ENCODE measurements around the gene GRK4. TPM values are rescaled to one million over a fixed set of nuclear protein-coding genes. Genes with fewer than 3 reads are reported as not detected.

GRK4 gene
- total and polyA plus RNA-seq, 2 of the 4 experiments (the other 2 are of a cell fraction), result 1.6 to 2.2 TPM

DNA sequence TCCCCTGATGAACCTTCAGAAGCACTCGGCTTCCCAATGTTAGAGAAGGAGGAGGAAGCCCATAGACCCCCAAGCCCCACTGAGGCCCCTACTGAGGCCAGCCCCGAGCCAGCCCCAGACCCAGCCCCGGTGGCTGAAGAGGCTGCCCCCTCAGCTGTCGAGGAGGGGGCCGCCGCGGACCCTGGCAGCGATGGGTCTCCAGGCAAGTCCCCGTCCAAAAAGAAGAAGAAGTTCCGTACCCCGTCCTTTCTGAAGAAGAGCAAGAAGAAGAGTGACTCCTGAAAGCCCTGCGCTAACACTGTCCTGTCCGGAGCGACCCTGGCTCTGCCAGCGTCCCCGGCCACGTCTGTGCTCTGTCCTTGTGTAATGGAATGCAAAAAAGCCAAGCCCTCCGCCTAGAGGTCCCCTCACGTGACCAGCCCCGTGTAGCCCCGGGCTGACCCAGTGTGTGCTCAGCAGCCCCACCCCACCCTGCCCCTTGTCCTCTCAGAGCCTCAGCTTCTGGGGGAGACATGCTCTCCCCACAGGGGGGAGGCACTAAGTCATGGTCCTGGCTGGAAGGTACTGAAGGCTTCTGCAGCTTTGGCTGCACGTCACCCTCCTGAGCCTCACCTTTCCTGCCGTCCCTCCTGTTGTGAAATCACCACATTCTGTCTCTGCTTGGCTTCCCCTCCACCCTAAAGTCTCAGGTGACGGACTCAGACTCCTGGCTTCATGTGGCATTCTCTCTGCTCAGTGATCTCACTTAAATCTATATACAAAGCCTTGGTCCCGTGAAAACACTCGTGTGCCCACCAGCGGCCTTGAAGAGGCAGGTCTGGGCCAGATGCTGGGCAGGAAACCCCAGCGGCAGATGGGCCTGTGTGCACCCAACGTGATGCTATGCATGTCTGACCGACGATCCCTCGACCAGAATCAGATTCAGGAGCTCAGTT, 34.9 kb upstream of the GRK4 start:
- 95% methylated on average over 8 of the region's 32 CpGs; no CpG with 5 or more reads in 1 of the 2 experiments for WGBS, 2 experiments (ENCODE audit: extremely low coverage in 2 of 2, insufficient read length in 1 of 2)

More for the DNA sequence above, 34.9 kb upstream of the GRK4 start:
- TF ChIP-seq ELK1 (IDR thresholded peaks at IDR 0.05; ENCODE audit: borderline replicate concordance, low read depth, low read length) (no peak), MAZ (IDR thresholded peaks at IDR 0.05; ENCODE audit: borderline replicate concordance, low read depth, low read length) (no peak), CTCF (conservative IDR thresholded peaks at IDR 0.05; ENCODE audit: low read depth, low read length) (no peak)
- Histone ChIP-seq H3K4ac (ENCODE audit: low read depth, low read length) (no peak overlapping the region), H3K27me3 (ENCODE audit: control insufficient read depth, insufficient read depth, low read length) (no peaks in the 10 kb centered on the region), H2AK5ac (ENCODE audit: low read depth, low read length) (no peak overlapping the region), H2AK9ac (replicated peaks; ENCODE audit: low read depth, low read length, poor library complexity) (no peak overlapping the region), H3K9ac (ENCODE audit: low read depth, low read length) (no peak overlapping the region), H2BK5ac (ENCODE audit: low read depth, low read length, poor library complexity, severe bottlenecking) (no peak overlapping the region), H2BK120ac (ENCODE audit: low read depth, low read length) (no peak overlapping the region), H4K8ac (ENCODE audit: low read depth in 2 of 2, low read length in 2 of 2) (no peak overlapping the region), H2AFZ (replicated peaks; ENCODE audit: low read length, poor library complexity) (no peak overlapping the region), H4K5ac (ENCODE audit: low read depth, low read length) (no peak overlapping the region), H4K20me1 (ENCODE audit: insufficient read depth, low read length) (peaks cover 28% of the 10 kb centered on the region; the same call in 1 of the 2 replicates), H3K18ac (ENCODE audit: low read depth, low read length) (no peak overlapping the region), H3K9me3 (ENCODE audit: control insufficient read depth, insufficient read depth, low read length) (no peaks in the 10 kb centered on the region), H3K27ac (ENCODE audit: insufficient read depth, low read length) (no peak overlapping the region), H3K56ac (ENCODE audit: extremely low read depth, insufficient read depth, low read length) (no peak overlapping the region), H2BK15ac (ENCODE audit: low read depth, low read length) (no peak overlapping the region), H3K4me1 (ENCODE audit: control insufficient read depth, insufficient read depth, low read length) (peaks cover 6% of the 10 kb centered on the region), H3K23ac (ENCODE audit: low read depth, low read length) (no peak overlapping the region), H3K36me3 (ENCODE audit: control insufficient read depth, insufficient read depth, low read length) (peaks cover 83% of the 10 kb centered on the region), H3K4me2 (ENCODE audit: low read depth, low read length) (no peak overlapping the region), H3K14ac (replicated peaks; ENCODE audit: low read depth, low read length) (no peak overlapping the region), H4K91ac (ENCODE audit: insufficient read depth, low read depth, low read length) (no peak overlapping the region), H3K79me1 (ENCODE audit: low read depth in 1 of 2, low read length in 2 of 2) (peaks cover 13 to 59% of the 10 kb centered on the region in 2 experiments; a peak in 3 of 4 replicates), H3K9me1 (ENCODE audit: insufficient read depth, low read length) (peaks cover 6% of the 10 kb centered on the region; the same call in 1 of the 2 replicates), H3K4me3 (ENCODE audit: insufficient read depth, low read depth, low read length) (no peak overlapping the region), H2BK20ac (ENCODE audit: low read depth, low read length) (no peak overlapping the region)
- in situ Hi-C loops (cut with MboI; ENCODE audit: low sequenced_read_pairs), result no loop called here
- ChIA-PET POLR2A (ENCODE audit: unreplicated experiment) (no interaction called here), CTCF (no interaction called here)
- no peak for DNase-seq
- no peak for ATAC-seq (ENCODE audit: low read depth)
- BruUV-seq (replicated peaks), result no TSS peak
- intact Hi-C loops (cut with micrococcal nuclease), result no loop called here
- dilution Hi-C loops (cut with HindIII; ENCODE audit: low sequenced_read_pairs, unreplicated experiment), result no loop called here
